AG08396 (cell line): Measurements from ENCODE around the gene NDUFB11.

Experiments used
- DNase-seq: peaks from one replicate; pipeline ENCODE4 v3.0.0; 2012; ENCODE audit warnings: low spot score, mixed read lengths

The NDUFB11 gene

GRCh38 chrX:47144626-47145394, at the start of gene NDUFB11, which contains the start of gene RBM10:
TSS of gene NDUFB11 (minus strand) at chrX:47144702. CDS start at chrX:47144679, 23 bp downstream.
TSS of gene RBM10 (plus strand) at chrX:47145221. CDS start at chrX:47147482, 2,261 bp downstream.
- DNase-seq = peak; percentile 91

- peak; percentile 95 for DNase-seq
Measured at GRCh38 chrX:47193475-47194193, 49.1 kb upstream of the NDUFB11 start, which contains the start of gene UBA1. TSS of gene UBA1 (plus strand) at chrX:47193829. CDS start at chrX:47198803, 4,974 bp downstream.

- DNase-seq = no peak
Measured at GRCh38 chrX:47191806-47192401, 47.4 kb upstream of the NDUFB11 start.

GRCh38 chrX:47191331-47191730, 46.8 kb upstream of the NDUFB11 start:
- no peak for DNase-seq

- DNase-seq = peak; percentile 92
Measured at GRCh38 chrX:47190445-47191269, 46.2 kb upstream of the NDUFB11 start.

GRCh38 chrX:47189906-47190305, 45.4 kb upstream of the NDUFB11 start:
- no peak for DNase-seq

GRCh38 chrX:47187106-47187677, 42.7 kb upstream of the NDUFB11 start:
- no peak for DNase-seq

- no peak for DNase-seq
Measured at GRCh38 chrX:47186096-47186740, 41.7 kb upstream of the NDUFB11 start.

GRCh38 chrX:47185241-47185640, 40.7 kb upstream of the NDUFB11 start:
- no peak for DNase-seq

- DNase-seq = no peak
Measured at GRCh38 chrX:47184486-47184885, 40.0 kb upstream of the NDUFB11 start.

GRCh38 chrX:47182106-47182700, 37.7 kb upstream of the NDUFB11 start:
- DNase-seq = no peak

GRCh38 chrX:47181301-47181700, 36.8 kb upstream of the NDUFB11 start:
- DNase-seq = no peak

- no peak for DNase-seq
Measured at GRCh38 chrX:47180346-47180745, 35.8 kb upstream of the NDUFB11 start.

- DNase-seq = no peak
Measured at GRCh38 chrX:47179928-47180255, 35.4 kb upstream of the NDUFB11 start.

GRCh38 chrX:47179221-47179927, 34.9 kb upstream of the NDUFB11 start:
- DNase-seq = peak; percentile 77

GRCh38 chrX:47178337-47178736, 33.8 kb upstream of the NDUFB11 start:
- no peak for DNase-seq

- DNase-seq = no peak
Measured at GRCh38 chrX:47177079-47177478, 32.6 kb upstream of the NDUFB11 start.

GRCh38 chrX:47176101-47176740, 31.7 kb upstream of the NDUFB11 start:
- no peak for DNase-seq

GRCh38 chrX:47175588-47175980, 31.1 kb upstream of the NDUFB11 start:
- DNase-seq = no peak
